Astrocyte of the cerebellum (primary cell): ENCODE data around the gene EPHA7.

Experiments
- DNase-seq: peaks from one replicate; pipeline ENCODE4 v3.0.0-alpha.2; 2011; ENCODE audit warnings: low read depth
- H3K4me3 ChIP-seq: 2 replicates; pipeline ENCODE4 v1.5.1; 2011; ENCODE audit warnings: mild to moderate bottlenecking, low read depth, low read length, moderate library complexity
- CTCF ChIP-seq: IDR thresholded peaks from 2 replicates; pipeline ENCODE4 v1.5.1; 2012; ENCODE audit warnings: low read length, low read depth, moderate library complexity, mild to moderate bottlenecking; ENCODE audit errors: missing control alignments
- in situ Hi-C: cut with HindIII; loops from 2 replicates; pipeline ENCODE4 v1.10.0; 2017; ENCODE audit warnings: low sequenced_read_pairs

EPHA7 gene

DNA sequence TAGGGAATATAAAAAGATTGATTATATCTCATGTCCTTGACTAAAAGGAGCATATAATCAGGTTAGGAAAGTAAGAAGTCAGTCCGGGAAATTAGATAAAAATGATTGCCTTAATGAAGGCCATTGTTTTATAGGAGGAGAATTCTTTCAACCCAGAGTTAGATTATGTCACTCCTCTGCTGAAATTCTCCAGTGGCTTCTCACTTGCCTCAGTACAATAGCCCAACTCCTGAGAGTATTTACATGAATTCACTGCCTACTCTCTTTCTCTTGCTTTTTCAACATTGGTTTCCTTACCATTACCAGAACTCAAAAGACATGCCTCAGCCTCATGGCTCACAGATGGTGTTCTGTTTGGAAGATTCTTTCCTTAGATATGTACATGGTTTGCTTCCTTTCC, 114.9 kb downstream of the EPHA7 start:
- DNase-seq, result no peak
- in situ Hi-C loops, result no loop called here
- H3K4me3 ChIP-seq, result no peak overlapping the region
- TF ChIP-seq CTCF, result no peak

GRCh38 chr6:93300661-93301060, 118.7 kb downstream of the EPHA7 start:
- TF ChIP-seq CTCF, result no peak
- H3K4me3 ChIP-seq, result no peak overlapping the region
- in situ Hi-C loops, result no loop called here
- no peak for DNase-seq

GRCh38 chr6:93299622-93300021, 119.7 kb downstream of the EPHA7 start:
- H3K4me3 ChIP-seq, result no peak overlapping the region
- TF ChIP-seq CTCF, result no peak
- in situ Hi-C loops, result no loop called here
- no peak for DNase-seq

- in situ Hi-C loops, result no loop called here
- no peak overlapping the region for H3K4me3 ChIP-seq
- DNase-seq, result no peak
- no peak for TF ChIP-seq CTCF
Measured at GRCh38 chr6:93295631-93296030, 123.7 kb downstream of the EPHA7 start.

DNA sequence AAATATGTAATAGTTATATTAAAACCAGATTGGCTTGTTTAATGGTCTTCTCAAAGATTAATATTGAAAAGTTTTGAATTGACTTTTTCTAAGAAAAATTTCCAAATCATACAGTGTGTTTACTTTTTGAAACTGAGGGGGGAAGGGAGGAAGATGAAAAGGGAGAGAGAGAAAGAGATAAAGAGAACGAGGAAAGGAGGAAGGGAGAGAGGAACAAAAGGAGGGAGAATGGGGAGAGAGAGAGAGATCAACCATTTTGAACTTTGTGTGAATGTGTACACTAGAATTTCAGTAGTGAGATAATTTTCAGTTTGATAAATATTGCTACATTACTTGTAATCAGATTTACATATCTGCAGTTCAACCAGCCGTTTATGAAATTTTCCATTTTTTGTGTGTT, 124.5 kb downstream of the EPHA7 start:
- in situ Hi-C loops, result no loop called here
- DNase-seq, result no peak
- no peak overlapping the region for H3K4me3 ChIP-seq
- no peak for TF ChIP-seq CTCF

DNA sequence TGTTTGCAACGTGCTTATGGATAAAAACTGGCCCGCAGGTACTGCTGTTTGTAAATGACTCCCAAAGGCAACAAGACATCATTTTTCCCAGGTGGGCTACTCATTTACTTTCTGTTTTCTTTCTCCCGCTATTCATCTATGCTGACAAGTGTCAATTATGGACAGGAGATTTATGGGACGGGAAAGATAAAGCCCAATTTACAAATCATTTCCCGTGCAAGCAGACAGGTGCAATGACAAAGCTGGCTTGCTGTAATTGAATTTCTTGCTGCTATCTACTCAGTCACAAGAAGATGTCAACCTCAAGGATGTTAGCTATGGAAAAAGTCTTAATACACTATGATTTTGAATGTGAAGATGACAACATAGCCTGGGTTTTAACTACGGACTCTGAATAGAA, 125.5 kb downstream of the EPHA7 start:
- no peak overlapping the region for H3K4me3 ChIP-seq
- no peak for DNase-seq
- no peak for TF ChIP-seq CTCF
- in situ Hi-C loops, result no loop called here

GRCh38 chr6:93293460-93293859, 125.9 kb downstream of the EPHA7 start:
- H3K4me3 ChIP-seq, result no peak overlapping the region
- no peak for DNase-seq
- TF ChIP-seq CTCF, result no peak
- in situ Hi-C loops, result no loop called here
